ENCODE results near the gene HEXD. TPM values are rescaled to one million over a fixed set of nuclear protein-coding genes. Genes with fewer than 3 reads are reported as not detected.
"Not testable (repeated sequence)": the region's sequence is repeated elsewhere in the genome, so short reads cannot be mapped to it uniquely, and the experiment has no call there.

Gene HEXD
- polyA plus RNA-seq, 3 donors, result 8.9 to 61.5 (median 12.7) TPM

DNA sequence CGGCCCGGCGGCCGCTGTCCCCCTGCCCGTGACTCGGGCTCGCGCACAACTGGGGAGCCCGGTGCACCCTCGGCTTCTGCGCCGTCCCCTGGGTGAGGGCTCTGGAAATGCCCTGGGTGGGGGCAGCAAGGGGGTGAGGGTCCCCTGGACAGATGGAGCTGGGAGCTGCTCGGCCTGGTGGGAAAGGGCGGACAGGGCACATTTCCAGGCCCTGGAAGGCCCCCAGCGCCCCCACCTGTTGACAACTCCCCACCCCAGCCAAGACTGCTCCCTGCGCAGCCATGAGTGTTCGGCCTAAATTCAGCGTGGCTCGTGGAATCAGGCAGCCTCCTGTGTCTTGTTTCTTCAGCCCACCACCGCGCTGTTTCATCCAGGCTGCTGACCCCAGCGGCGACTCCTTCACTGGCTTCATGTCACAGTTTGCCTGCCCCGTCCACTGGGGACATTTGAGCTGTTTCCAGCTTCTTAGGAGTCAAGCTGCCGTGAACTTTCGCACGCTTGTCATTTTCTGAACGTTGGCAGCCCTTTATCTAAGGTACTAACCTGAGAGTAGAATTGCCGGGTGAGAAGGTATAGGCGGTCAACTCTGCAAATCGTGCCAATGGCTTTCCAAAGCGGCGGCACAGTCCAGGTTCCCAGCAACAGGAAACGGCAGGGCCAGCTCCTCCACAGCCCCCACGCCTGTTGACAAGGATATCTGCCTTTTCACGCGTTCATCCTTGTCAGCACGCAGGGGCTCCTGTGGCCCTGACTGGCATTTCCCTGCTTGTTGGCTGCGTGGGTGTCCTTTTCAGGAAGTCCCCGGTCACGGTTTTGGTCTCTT lies 45.7 kb upstream of the HEXD start:
- TF ChIP-seq, protein P1, sequence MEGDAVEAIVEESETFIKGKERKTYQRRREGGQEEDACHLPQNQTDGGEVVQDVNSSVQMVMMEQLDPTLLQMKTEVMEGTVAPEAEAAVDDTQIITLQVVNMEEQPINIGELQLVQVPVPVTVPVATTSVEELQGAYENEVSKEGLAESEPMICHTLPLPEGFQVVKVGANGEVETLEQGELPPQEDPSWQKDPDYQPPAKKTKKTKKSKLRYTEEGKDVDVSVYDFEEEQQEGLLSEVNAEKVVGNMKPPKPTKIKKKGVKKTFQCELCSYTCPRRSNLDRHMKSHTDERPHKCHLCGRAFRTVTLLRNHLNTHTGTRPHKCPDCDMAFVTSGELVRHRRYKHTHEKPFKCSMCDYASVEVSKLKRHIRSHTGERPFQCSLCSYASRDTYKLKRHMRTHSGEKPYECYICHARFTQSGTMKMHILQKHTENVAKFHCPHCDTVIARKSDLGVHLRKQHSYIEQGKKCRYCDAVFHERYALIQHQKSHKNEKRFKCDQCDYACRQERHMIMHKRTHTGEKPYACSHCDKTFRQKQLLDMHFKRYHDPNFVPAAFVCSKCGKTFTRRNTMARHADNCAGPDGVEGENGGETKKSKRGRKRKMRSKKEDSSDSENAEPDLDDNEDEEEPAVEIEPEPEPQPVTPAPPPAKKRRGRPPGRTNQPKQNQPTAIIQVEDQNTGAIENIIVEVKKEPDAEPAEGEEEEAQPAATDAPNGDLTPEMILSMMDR (IDR thresholded peaks at IDR 0.05), result no peak
- intact Hi-C loops (cut with micrococcal nuclease), result no loop called here
- H3K4me3 ChIP-seq (replicated peaks in 1 of 3; ENCODE audit: low read depth in 2 of 3, low read length in 3 of 3), result no peak overlapping the region
- Mint-ChIP-seq H3K9me3 (peaks cover 0 to 16% (median 5%) of the 10 kb centered on the region in 7 donors), H3K27me3 (ENCODE audit: low read depth in 3 of 3) (peaks cover 58 to 86% (median 70%) of the 10 kb centered on the region in 3 donors), H3K36me3 (peaks cover 0 to 1% of the 10 kb centered on the region in 2 donors), H3K27ac (no peak overlapping the region), H3K4me3 (peak overlapping the region in 1 of 2 donors; percentile 81), H3K4me1 (peaks cover 13% of the 10 kb centered on the region)
- DNase-seq, result no peak
- H3K27me3 ChIP-seq (ENCODE audit: control insufficient read depth in 2 of 2, insufficient read depth in 2 of 2, low read length in 2 of 2), result peaks cover 24 to 62% of the 10 kb centered on the region in 2 donors
- H2AFZ ChIP-seq (ENCODE audit: insufficient read depth, low read depth, low read length, poor library complexity, severe bottlenecking), result no peak overlapping the region
- 33% methylated on average over 36 of the region's 41 CpGs for WGBS (ENCODE audit: insufficient coverage)
- peaks cover 0 to 7% of the 10 kb centered on the region in 2 donors for H3K9me3 ChIP-seq (replicated peaks in 1 of 2; ENCODE audit: control insufficient read depth in 1 of 2, insufficient read depth in 1 of 2, low read length in 2 of 2)
- H3K27ac ChIP-seq (ENCODE audit: low read depth in 1 of 2, low read length in 2 of 2), result no peak overlapping the region
- H3K4me1 ChIP-seq (ENCODE audit: control insufficient read depth in 1 of 2, insufficient read depth in 2 of 2, low read length in 2 of 2), result peaks cover 4 to 13% of the 10 kb centered on the region in 2 donors
- no peaks in the 10 kb centered on the region for H3K36me3 ChIP-seq (replicated peaks in 1 of 2; ENCODE audit: control insufficient read depth in 1 of 2, insufficient read depth in 2 of 2, low read length in 2 of 2)
- no peaks in the 10 kb centered on the region for H3K79me2 ChIP-seq (ENCODE audit: insufficient read depth, low read length)
- H3K9ac ChIP-seq (ENCODE audit: insufficient read depth, low read length, poor library complexity, severe bottlenecking), result no peak overlapping the region
- H4K20me1 ChIP-seq (ENCODE audit: insufficient read depth, low read length), result no peaks in the 10 kb centered on the region
- no peak overlapping the region for H3K4me2 ChIP-seq (replicated peaks; ENCODE audit: extremely low read depth, low read length, poor library complexity, severe bottlenecking)

DNA sequence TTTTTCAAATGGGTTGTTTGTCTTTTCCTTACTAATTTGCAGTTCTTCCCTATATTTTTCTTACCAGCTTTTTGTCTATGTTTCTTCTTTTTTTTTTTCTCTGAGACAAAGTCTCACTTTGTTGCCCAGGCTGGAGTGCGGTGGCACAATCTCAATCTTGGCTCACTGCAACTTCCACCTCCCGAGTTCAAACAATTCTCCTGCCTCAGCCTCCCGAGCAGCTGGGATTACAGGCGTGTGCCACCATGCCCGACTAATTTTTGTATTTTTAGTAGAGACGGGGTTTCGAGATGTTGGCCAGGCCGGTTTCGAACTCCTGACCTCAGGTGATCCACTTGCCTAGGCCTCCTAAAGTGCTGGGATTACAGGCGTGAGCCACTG lies 45.1 kb upstream of the HEXD start:
- H3K4me3 ChIP-seq (replicated peaks in 1 of 3; ENCODE audit: low read depth in 2 of 3, low read length in 3 of 3); DNase-seq; H3K4me2 ChIP-seq (replicated peaks; ENCODE audit: extremely low read depth, low read length, poor library complexity, severe bottlenecking); H3K9ac ChIP-seq (ENCODE audit: insufficient read depth, low read length, poor library complexity, severe bottlenecking); H3K36me3 ChIP-seq (replicated peaks in 1 of 2; ENCODE audit: control insufficient read depth in 1 of 2, insufficient read depth in 2 of 2, low read length in 2 of 2); H3K36me3 Mint-ChIP-seq; H3K79me2 ChIP-seq (ENCODE audit: insufficient read depth, low read length); H4K20me1 ChIP-seq (ENCODE audit: insufficient read depth, low read length); H3K27ac ChIP-seq (ENCODE audit: low read depth in 1 of 2, low read length in 2 of 2); H3K9me3 ChIP-seq (replicated peaks in 1 of 2; ENCODE audit: control insufficient read depth in 1 of 2, insufficient read depth in 1 of 2, low read length in 2 of 2); H2AFZ ChIP-seq (ENCODE audit: insufficient read depth, low read depth, low read length, poor library complexity, severe bottlenecking); intact Hi-C loops (cut with micrococcal nuclease): not testable (repeated sequence)
- 87% methylated on average over 6 of the region's 10 CpGs for WGBS (ENCODE audit: insufficient coverage)
- peaks cover 0 to 16% (median 5%) of the 10 kb centered on the region in 7 donors for H3K9me3 Mint-ChIP-seq
- peaks cover 58 to 88% (median 74%) of the 10 kb centered on the region in 3 donors for H3K27me3 Mint-ChIP-seq (ENCODE audit: low read depth in 3 of 3)
- Histone ChIP-seq H3K4me1 (ENCODE audit: control insufficient read depth in 1 of 2, insufficient read depth in 2 of 2, low read length in 2 of 2) (peaks cover 4 to 13% of the 10 kb centered on the region in 2 donors), H3K27me3 (ENCODE audit: control insufficient read depth in 2 of 2, insufficient read depth in 2 of 2, low read length in 2 of 2) (peaks cover 24 to 62% of the 10 kb centered on the region in 2 donors)
- H3K4me3 Mint-ChIP-seq, result peak overlapping the region in 1 of 2 donors; percentile 81
- H3K4me1 Mint-ChIP-seq, result peaks cover 13% of the 10 kb centered on the region
- peak overlapping the region in 1 of 7 donors; percentile 31 for H3K27ac Mint-ChIP-seq
